Psoas muscle (tissue), 8 donors: ENCODE measurements around the gene SCPEP1. TPM values are rescaled to one million over a fixed set of nuclear protein-coding genes. Genes with fewer than 3 reads are reported as not detected.

ENCODE experiments used
- ATAC-seq, 4 donors: fragments of 200-7000 bp; cut with Tn5 transposase; one replicate each; pipeline ENCODE4 v1.9.1; 2020; ENCODE audit warnings: moderate library complexity in 3 of 4, mild to moderate bottlenecking in 2 of 4
- DNase-seq, 2 donors: peaks; one replicate each; pipeline ENCODE4 v3.0.0-alpha.2; 2020
- H3K27ac ChIP-seq: fragments of 200-600 bp; one replicate; pipeline ENCODE4 v1.8.0; 2022
- H3K27me3 ChIP-seq, 3 donors: fragments of 200-600 bp in 1 of 3; one replicate each; pipeline versions ENCODE4 v1.6.1 to v1.8.0; 2013 to 2022; ENCODE audit warnings: low read length in 2 of 3, mild to moderate bottlenecking in 2 of 3, moderate library complexity in 1 of 3; ENCODE audit not compliant: insufficient read depth in 3 of 3
- H3K36me3 ChIP-seq, 2 donors: fragments of 200-600 bp in 1 of 2; one replicate each; pipeline versions ENCODE4 v1.6.1 to v1.8.0; 2013 to 2022; ENCODE audit warnings: low read depth in 1 of 2, mild to moderate bottlenecking in 1 of 2, moderate library complexity in 1 of 2; ENCODE audit not compliant: insufficient read depth in 1 of 2
- H3K4me1 ChIP-seq: fragments of 200-600 bp; one replicate; pipeline ENCODE4 v1.8.0; 2022
- H3K4me3 ChIP-seq: fragments of 200-600 bp; one replicate; pipeline ENCODE4 v1.8.0; 2022; ENCODE audit warnings: mild to moderate bottlenecking
- H3K9me3 ChIP-seq: fragments of 200-600 bp; one replicate; pipeline ENCODE4 v1.8.0; 2022
- CTCF ChIP-seq: fragments of 200-600 bp; IDR thresholded peaks from one replicate; pipeline ENCODE4 v1.8.0; 2022; ENCODE audit warnings: antibody characterized with exemption
- whole genome bisulfite sequencing, 3 donors: extraction: QIAGEN DNeasy Blood & Tissue Kit; methylation state at CpG; one replicate each; pipeline versions ENCODE4 v1.1.6 to v1.1.7; 2013; 5-methylcytosine and 5-hydroxymethylcytosine counted together
- intact Hi-C, 2 donors: fragments of 100-400 bp; cut with DNase I; formaldehyde crosslinking; loops; one replicate each; pipeline versions ENCODE4 v1.11.0 to v1.14.2; 2022
- polyA plus RNA-seq, 3 donors: library from polyadenylated mRNA; stranded (reverse); fragments of 200-250 nt; gene quantifications; one replicate each; pipeline ENCODE4 v1.2.3, GENCODE V29; 2013
- total RNA-seq, 4 donors: library from RNA; stranded (reverse); fragmentation: NEBNext Ultra II Directional in 2 of 4; extraction: Animal tissue kit (Norgen Biotek cat#: 25700) in 2 of 4; gene quantifications; one replicate each; pipeline versions ENCODE4 v1.2.1 to v1.2.4, GENCODE V29; 2021 to 2023
- donor health status: healthy with polysubstance abuse.
- donor health status: DM: no; HTN: no; CAD: no; lungs with moderate emphysema.
- donor health status: Bipolar disorder and iron deficiency.
- donor health status: healthy.
- donor health status: DM: yes; HTN: yes; CAD: no.
- donor health status: DM: no; HTN: no; CAD: no.
- donor health status: DM: no; HTN: no; CAD: no.
- donor health status: DM: yes; HTN: yes; CAD: no.

The SCPEP1 gene
- total and polyA plus RNA-seq, 7 donors = 5.8 to 33.1 (median 12.2) TPM

GRCh38 chr17:57050306-57050705 is 72.4 kb downstream of the SCPEP1 start:
- intact Hi-C loops = loop anchor here in 1 of 2 donors (5.0 kb wide), 1 partner anchor 43 kb away; no protein-coding TSS in a partner anchor
- Histone ChIP-seq H3K9me3 (no peaks in the 10 kb centered on the region), H3K4me1 (peaks cover 29% of the 10 kb centered on the region), H3K36me3 (no peaks in the 10 kb centered on the region), H3K27me3 (no peaks in the 10 kb centered on the region), H3K27ac (peak overlapping the region; percentile 82), H3K4me3 (no peak overlapping the region)
- 53 to 67% (median 55%) methylated on average over 5 of the region's 5 CpGs for WGBS, 3 donors
- TF ChIP-seq CTCF = no peak
- DNase-seq = no peak
- no peak for ATAC-seq

GRCh38 chr17:57051886-57052361 is 74.0 kb downstream of the SCPEP1 start:
- ATAC-seq = peak; percentile 90 to 92 (median 92)

More at GRCh38 chr17:57051886-57052361, 74.0 kb downstream of the SCPEP1 start:
- DNase-seq = peak in 1 of 2 donors; percentile 72
- Histone ChIP-seq H3K9me3 (no peaks in the 10 kb centered on the region), H3K36me3 (no peaks in the 10 kb centered on the region), H3K27me3 (no peaks in the 10 kb centered on the region), H3K4me3 (no peak overlapping the region), H3K27ac (peak overlapping the region; percentile 82), H3K4me1 (peaks cover 29% of the 10 kb centered on the region)
- TF ChIP-seq CTCF = no peak
- 14 to 22% (median 15%) methylated on average over 5 of the region's 5 CpGs for WGBS, 3 donors
- intact Hi-C loops = loop anchor here in 1 of 2 donors (5.0 kb wide), 1 partner anchor 45 kb away; no protein-coding TSS in a partner anchor

Other genes with a start within 250 kb of the SCPEP1 start
- gene C17orf67, start 144.2 kb upstream of the SCPEP1 start, total RNA-seq = 1 to 10 TPM in 1 of 4 donors, under 1 TPM in 3; 0.20 to 1.1 (median 0.35) TPM
- gene C17orf67, start 144.2 kb upstream of the SCPEP1 start, polyA plus RNA-seq = under 1 TPM in 2 of 3 donors, not detected in 1; 0.14 to 0.16 TPM
- gene DGKE, start 144.0 kb upstream of the SCPEP1 start, total RNA-seq = 1 to 10 TPM in 3 of 4 donors, under 1 TPM in 1; 0.76 to 3.2 (median 1.4) TPM
- under 1 TPM; 0.38 to 0.53 (median 0.52) TPM for gene DGKE, start 144.0 kb upstream of the SCPEP1 start, polyA plus RNA-seq
- gene TRIM25, start 64.1 kb upstream of the SCPEP1 start, total RNA-seq = 10 to 100 TPM; 12.4 to 20.0 (median 17.1) TPM
- 1 to 10 TPM; 5.1 to 9.9 (median 9.2) TPM for gene TRIM25, start 64.1 kb upstream of the SCPEP1 start, polyA plus RNA-seq
- 10 to 100 TPM in 2 of 4 donors, 1 to 10 TPM in 2; 7.1 to 12.3 (median 9.7) TPM for gene COIL, start 17.1 kb upstream of the SCPEP1 start, total RNA-seq
- 10 to 100 TPM in 1 of 3 donors, 1 to 10 TPM in 2; 6.6 to 11.7 (median 8.4) TPM for gene COIL, start 17.1 kb upstream of the SCPEP1 start, polyA plus RNA-seq
- gene AKAP1, start 107.1 kb downstream of the SCPEP1 start, total RNA-seq = 100 to 1,000 TPM in 2 of 4 donors, 10 to 100 TPM in 2; 86.0 to 231 (median 105) TPM
- gene AKAP1, start 107.1 kb downstream of the SCPEP1 start, polyA plus RNA-seq = 100 to 1,000 TPM in 1 of 3 donors, 10 to 100 TPM in 2; 42.3 to 127 (median 61.6) TPM